ENCODE data around the gene TTYH3. TPM values are rescaled to one million over a fixed set of nuclear protein-coding genes. Genes with fewer than 3 reads are reported as not detected.

Gene TTYH3
- total and polyA plus RNA-seq, 2 of the 8 experiments (the other 6 are each of a cell fraction or from before 2014, with no cell fraction given) = 66.2 to 169 TPM

DNA sequence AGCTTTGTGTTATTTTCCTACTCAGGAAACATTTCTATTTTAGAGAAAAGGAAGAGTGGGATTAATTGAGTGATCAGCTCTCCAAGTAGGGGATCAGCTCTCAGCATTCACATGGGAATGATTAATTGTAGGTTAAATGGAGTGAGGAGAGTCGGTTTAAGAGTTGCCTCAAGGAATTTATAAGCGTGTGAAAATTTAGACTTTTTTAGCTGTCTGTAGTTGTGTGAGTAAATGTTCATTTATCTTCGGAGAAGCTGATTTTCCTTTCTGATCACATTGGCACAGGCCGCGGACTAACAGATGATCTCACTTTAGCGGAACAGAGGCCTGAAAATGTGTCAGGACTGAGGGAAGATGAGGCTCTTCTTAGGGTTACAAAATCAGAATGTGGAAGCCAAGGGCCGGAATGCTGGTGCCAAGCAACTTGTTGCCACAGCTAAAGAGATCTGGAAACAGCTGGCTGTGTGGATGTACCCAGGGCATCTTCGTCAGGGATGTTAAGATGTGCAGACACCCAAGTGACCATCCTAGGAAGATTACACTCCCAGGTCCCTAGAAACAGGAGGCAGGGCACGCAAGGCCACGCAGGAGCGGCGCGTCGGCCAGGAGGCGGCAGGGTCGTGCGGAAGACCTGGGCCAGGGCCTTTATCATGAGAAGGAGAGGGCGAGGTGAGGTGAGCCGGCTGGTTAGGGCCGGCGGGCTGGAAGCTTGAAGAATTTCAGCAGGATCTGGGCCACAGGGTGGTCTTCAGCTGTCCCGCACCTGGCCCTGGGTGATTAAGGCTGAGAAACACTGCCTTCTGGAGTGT is 35.1 kb upstream of the TTYH3 start (continued):
- TF ChIP-seq CHD7 (IDR thresholded peaks at IDR 0.05; ENCODE audit: insufficient replicate concordance, low read length) (no peak), HDAC2 (IDR thresholded peaks at IDR 0.05; ENCODE audit: borderline replicate concordance in 1 of 2, low read depth in 2 of 2, low read length in 2 of 2) (no peak), JUN (IDR thresholded peaks at IDR 0.05; ENCODE audit: low read depth, low read length) (no peak), RNF2 (IDR thresholded peaks at IDR 0.05; ENCODE audit: borderline replicate concordance, low read depth, low read length, missing control alignments, poor library complexity, severe bottlenecking) (no peak), SIN3A (conservative IDR thresholded peaks at IDR 0.05 in 1 of 2, IDR thresholded peaks at IDR 0.05 in 1 of 2; ENCODE audit: low read depth in 1 of 2, low read length in 2 of 2) (no peak), EP300 (IDR thresholded peaks at IDR 0.05; ENCODE audit: borderline replicate concordance in 1 of 2, low read depth in 2 of 2, low read length in 2 of 2) (no peak), CEBPB (IDR thresholded peaks at IDR 0.05; ENCODE audit: low read depth, low read length) (no peak), EGR1 (IDR thresholded peaks at IDR 0.05; ENCODE audit: borderline replicate concordance, low read depth, low read length) (no peak), SIRT6 (IDR thresholded peaks at IDR 0.05; ENCODE audit: low read length) (no peak)

Data from H1 (cell line).